GM12873 (cell line): ENCODE data around the gene MACROD2.

ENCODE experiments used
- TF ChIP-seq, protein P1 (sequence below): IDR thresholded peaks from 2 replicates; pipeline ENCODE4 v1.5.1; 2012; ENCODE audit warnings: low read depth, mild to moderate bottlenecking, moderate library complexity, low read length, control low read depth; ENCODE audit not compliant: insufficient read depth; ENCODE audit errors: missing control alignments

Gene MACROD2

DNA sequence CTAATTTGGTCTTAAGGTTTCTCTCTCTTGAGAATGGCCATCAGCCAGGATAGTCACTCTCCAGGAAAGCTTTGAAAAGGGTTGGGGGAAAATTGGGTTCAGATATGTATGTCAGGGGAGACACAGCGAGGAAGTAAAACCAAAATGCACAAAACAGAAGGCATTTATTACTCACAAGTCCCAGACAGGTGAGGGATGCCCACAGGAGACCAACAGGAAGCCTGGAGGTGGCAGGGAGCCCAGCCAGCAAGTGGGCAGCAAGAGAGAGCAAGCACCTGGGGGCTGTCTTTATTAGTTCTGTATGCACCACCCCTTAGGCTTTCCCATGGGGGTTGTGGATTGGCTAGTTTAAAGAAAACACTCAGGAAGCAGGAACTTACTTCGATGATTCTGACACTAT lies 1870.2 kb downstream of the MACROD2 start:
- TF ChIP-seq, protein P1, sequence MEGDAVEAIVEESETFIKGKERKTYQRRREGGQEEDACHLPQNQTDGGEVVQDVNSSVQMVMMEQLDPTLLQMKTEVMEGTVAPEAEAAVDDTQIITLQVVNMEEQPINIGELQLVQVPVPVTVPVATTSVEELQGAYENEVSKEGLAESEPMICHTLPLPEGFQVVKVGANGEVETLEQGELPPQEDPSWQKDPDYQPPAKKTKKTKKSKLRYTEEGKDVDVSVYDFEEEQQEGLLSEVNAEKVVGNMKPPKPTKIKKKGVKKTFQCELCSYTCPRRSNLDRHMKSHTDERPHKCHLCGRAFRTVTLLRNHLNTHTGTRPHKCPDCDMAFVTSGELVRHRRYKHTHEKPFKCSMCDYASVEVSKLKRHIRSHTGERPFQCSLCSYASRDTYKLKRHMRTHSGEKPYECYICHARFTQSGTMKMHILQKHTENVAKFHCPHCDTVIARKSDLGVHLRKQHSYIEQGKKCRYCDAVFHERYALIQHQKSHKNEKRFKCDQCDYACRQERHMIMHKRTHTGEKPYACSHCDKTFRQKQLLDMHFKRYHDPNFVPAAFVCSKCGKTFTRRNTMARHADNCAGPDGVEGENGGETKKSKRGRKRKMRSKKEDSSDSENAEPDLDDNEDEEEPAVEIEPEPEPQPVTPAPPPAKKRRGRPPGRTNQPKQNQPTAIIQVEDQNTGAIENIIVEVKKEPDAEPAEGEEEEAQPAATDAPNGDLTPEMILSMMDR = no peak

DNA sequence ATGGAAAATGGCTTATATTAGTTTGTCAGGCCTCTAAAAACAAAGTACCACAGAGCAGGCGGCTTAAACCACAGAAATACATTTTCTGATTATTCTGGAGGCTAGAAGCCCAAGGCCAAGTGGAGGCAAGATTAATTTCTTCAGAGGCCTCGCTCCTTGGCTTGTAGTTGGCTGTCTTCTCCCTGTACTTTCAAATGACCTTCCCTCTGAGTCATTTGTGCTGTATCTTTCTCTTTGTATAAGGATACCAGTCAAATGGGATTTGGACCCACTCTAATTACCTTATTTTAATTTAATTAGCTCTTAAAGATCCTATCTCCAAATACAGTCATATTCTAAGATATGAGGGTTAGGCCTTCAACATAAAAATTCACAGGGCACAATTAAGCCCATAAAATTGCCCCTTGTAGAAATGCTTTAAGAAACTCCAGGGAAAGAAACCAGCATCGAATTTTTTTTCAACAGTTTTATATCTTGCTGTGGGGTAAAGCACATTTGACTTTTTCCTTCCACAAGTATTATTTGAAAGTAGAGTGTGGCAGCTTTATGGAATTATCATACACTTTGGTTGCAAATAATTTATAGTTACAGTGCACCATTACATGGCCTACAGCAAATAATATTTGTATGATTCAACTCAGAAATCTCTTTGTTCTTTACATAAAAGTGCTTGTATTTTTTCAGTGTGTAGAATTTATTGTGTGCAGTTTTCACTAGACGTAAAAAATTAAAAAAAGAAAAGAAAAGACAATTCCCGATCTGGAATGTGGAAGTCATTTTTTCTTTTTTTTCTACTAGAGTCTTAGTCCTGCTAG lies 1871.8 kb downstream of the MACROD2 start:
- TF ChIP-seq, protein P1 = no peak

DNA sequence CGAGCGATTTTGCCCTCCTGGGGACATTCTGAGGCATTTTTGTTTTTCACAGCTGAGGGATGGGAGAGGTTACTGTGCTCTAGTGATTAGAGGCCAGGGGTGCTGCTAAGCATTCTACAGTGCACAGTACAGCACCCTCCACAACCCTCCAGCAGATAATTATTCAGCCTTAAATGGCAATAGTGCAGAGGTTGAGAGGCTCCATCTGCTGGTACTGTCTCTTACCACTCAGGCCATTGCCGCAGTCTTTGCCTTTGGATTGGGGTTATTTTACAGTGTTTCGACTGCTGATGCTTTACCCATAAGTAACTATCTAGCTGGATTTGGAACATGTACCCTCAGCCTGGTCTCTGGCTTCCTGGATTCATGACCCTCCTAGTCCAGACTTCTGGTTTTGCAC lies 1872.6 kb downstream of the MACROD2 start:
- TF ChIP-seq, protein P1 = no peak

DNA sequence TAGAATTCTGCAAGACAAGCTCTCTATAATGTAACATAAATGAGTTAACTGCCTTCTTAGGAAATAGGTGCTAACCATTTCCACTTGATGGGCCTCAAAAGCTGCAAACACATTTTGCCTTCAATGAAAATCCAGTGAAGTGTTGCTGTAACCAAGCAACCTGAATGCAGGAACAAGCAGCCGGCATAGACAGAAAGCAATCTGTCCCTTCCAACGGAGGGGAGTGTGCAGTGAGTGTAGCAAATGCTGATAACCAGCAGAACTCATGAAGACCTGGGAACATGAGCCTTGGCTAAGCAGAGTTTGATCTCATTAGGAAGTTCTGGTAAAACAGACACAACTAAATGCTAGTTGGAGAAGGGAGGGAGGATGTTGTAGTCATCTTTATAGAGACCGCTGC lies 1880.1 kb downstream of the MACROD2 start:
- TF ChIP-seq, protein P1 = no peak

DNA sequence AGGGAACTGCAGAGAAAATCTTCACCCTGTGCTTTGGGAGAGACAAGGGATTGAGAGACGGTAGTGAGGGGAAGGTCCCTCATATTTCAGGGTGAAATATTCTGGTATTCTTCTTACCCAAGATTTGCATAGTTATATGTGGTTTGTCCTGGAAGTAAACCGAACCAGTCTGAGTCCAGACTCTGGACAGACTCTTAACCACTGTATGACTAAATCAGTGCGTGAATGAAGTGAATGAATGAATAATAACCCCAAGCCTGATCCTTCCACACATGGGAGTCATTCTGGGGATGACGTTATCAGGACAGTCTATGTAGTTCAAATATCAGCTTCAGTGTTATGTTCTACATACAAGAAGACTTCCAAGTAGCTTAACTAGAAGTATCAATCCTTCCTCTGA lies 1887.2 kb downstream of the MACROD2 start:
- TF ChIP-seq, protein P1 = no peak

DNA sequence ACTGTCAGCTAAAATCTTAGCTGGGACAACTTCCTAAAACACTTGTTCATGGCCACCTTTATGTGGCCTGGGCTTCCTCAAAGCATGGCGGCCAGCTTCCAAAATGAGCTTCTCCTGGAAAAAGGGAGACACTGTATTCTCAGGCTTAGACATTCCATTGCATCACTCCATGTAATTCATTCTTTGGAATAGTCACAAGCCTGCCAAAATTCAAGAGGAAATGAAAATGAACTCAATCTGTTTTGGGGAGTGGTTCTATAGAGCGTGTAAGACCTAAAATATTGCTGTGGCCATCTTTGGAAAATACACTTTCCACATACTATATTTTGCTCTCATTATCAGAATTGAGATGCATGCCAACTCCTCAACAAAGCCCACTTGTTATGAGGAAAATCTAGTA lies 1890.9 kb downstream of the MACROD2 start:
- TF ChIP-seq, protein P1 = no peak

DNA sequence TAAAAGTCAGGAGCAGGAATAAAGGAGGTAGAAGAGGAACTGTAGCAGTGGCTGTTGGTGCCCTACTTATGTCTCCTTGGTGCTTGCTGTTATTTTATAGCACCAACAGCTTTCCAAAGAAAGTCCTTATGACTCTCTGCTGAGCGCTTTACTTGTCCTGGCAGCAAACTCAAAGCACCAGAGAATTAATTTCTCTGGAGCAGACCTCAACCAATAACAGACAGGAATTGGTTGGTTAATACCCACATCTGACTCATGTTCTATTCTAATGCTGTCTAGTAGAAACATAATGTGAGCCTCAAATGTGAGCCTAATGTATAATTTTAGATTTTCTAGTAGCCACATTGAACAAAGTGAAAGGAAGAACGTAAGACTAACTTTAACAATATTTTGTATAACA lies 1892.1 kb downstream of the MACROD2 start:
- TF ChIP-seq, protein P1 = no peak
